H1 (cell line): ENCODE results near the gene ANAPC5. TPM values are rescaled to one million over a fixed set of nuclear protein-coding genes. Genes with fewer than 3 reads are reported as not detected.
A peak's percentile ranks its signal among the peaks of the same experiment; 100 is the strongest.

ENCODE experiments used
- CTCF ChIA-PET: fragments of 300-600 bp; sonication (Branson Sonifier 250); formaldehyde crosslinking; loops from one replicate; lab custom pipeline; 2021; ENCODE audit not compliant: partially characterized antibody; lab: Charles Lee
- POLR2A ChIA-PET: fragments of 300-600 bp; sonication (Branson Sonifier 250); formaldehyde crosslinking; loops from one replicate; lab custom pipeline; 2021; ENCODE audit warnings: inconsistent platforms; ENCODE audit not compliant: partially characterized antibody; lab: Charles Lee
- DNase-seq, 2 experiments: peaks; one replicate each; pipeline versions ENCODE4 v3.0.0 to v3.0.0-alpha.2; 2010 to 2022; ENCODE audit warnings: low spot score in 2 of 2, low read depth in 1 of 2, mixed read lengths in 1 of 2
- FAIRE-seq: peaks from 2 replicates; lab custom pipeline; 2011; peaks lifted over from hg19 to GRCh38; lab: Jason Lieb, UNC
- H2AFZ ChIP-seq: 2 replicates; pipeline ENCODE4 v1.8.1; 2012; ENCODE audit warnings: low read length, inconsistent platforms
- H2AK5ac ChIP-seq: 2 replicates; pipeline ENCODE4 v1.6.1; 2013; ENCODE audit warnings: low read depth, low read length
- H2BK120ac ChIP-seq: replicated peaks from 2 replicates; pipeline ENCODE3; 2013; ENCODE audit warnings: low read depth, low read length, inconsistent platforms
- H2BK12ac ChIP-seq: 2 replicates; pipeline ENCODE4 v1.6.1; 2013; ENCODE audit warnings: low read depth, low read length
- H2BK15ac ChIP-seq: 2 replicates; pipeline ENCODE4 v1.6.1; 2013; ENCODE audit warnings: low read length
- H2BK20ac ChIP-seq: 2 replicates; pipeline ENCODE4 v1.6.1; 2013; ENCODE audit warnings: low read length
- H2BK5ac ChIP-seq: 2 replicates; pipeline ENCODE4 v1.6.1; 2013; ENCODE audit warnings: low read depth, low read length
- H3K14ac ChIP-seq: 2 replicates; pipeline ENCODE4 v1.6.1; 2013; ENCODE audit warnings: inconsistent platforms; ENCODE audit not compliant: insufficient read length
- H3K18ac ChIP-seq: 2 replicates; pipeline ENCODE4 v1.6.1; 2013; ENCODE audit warnings: low read length; ENCODE audit errors: extremely low read depth
- H3K23ac ChIP-seq: 2 replicates; pipeline ENCODE4 v1.6.1; 2013; ENCODE audit warnings: inconsistent platforms; ENCODE audit not compliant: insufficient read length
- H3K23me2 ChIP-seq: 2 replicates; pipeline ENCODE4 v1.6.1; 2013; ENCODE audit warnings: low read depth, low read length
- H3K27ac ChIP-seq: 2 replicates; pipeline ENCODE4 v1.6.1; 2011; ENCODE audit warnings: low read depth, low read length, inconsistent platforms
- H3K27me3 ChIP-seq, 4 experiments: replicated peaks in 1 of 4; 1 replicate in 1 of 4; 2 replicates in 3 of 4; pipeline versions ENCODE4 v1.6.1 to v1.8.1; 2011 to 2013; ENCODE audit warnings: low read length in 3 of 4, mild to moderate bottlenecking in 3 of 4, inconsistent platforms in 2 of 4, mixed read lengths in 2 of 4, moderate library complexity in 1 of 4; ENCODE audit not compliant: control insufficient read depth in 3 of 4, insufficient read depth in 3 of 4; ENCODE audit errors: extremely low read depth in 1 of 4
- H3K36me3 ChIP-seq, 4 experiments: 2 replicates each; pipeline versions ENCODE4 v1.6.1 to v1.8.1; 2011 to 2013; ENCODE audit warnings: mild to moderate bottlenecking in 4 of 4, low read length in 3 of 4, moderate library complexity in 2 of 4, control low read depth in 1 of 4, inconsistent platforms in 1 of 4; ENCODE audit not compliant: insufficient read depth in 4 of 4, control insufficient read depth in 2 of 4
- H3K4ac ChIP-seq: replicated peaks from 2 replicates; pipeline ENCODE3; 2013; ENCODE audit warnings: low read length, low read depth, mixed read lengths, inconsistent platforms; ENCODE audit not compliant: insufficient read length
- H3K4me1 ChIP-seq, 4 experiments: replicated peaks in 1 of 4; 1 replicate in 1 of 4; 2 replicates in 3 of 4; pipeline versions ENCODE4 v1.6.1 to v1.8.1; 2011 to 2013; ENCODE audit warnings: low read length in 3 of 4, inconsistent platforms in 2 of 4, mixed read lengths in 1 of 4; ENCODE audit not compliant: insufficient read depth in 4 of 4, control insufficient read depth in 3 of 4
- H3K4me2 ChIP-seq, 2 experiments: 2 replicates each; pipeline versions ENCODE4 v1.6.1 to v1.8.1; 2011 to 2013; ENCODE audit warnings: low read depth in 2 of 2, low read length in 2 of 2, control low read depth in 1 of 2, inconsistent platforms in 1 of 2, mild to moderate bottlenecking in 1 of 2; ENCODE audit not compliant: insufficient read depth in 1 of 2
- H3K4me3 ChIP-seq, 4 experiments: fragments of 200-600, 300-600 bp in 1 of 4; sonication (generic), shearing (Covaris generic), sonication (Bioruptor Twin) in 1 of 4; 2 replicates each; pipeline versions ENCODE4 v1.5.1 to v1.8.1; 2011 to 2016; ENCODE audit warnings: low read length in 4 of 4, low read depth in 3 of 4, control low read depth in 2 of 4, inconsistent platforms in 2 of 4, mild to moderate bottlenecking in 2 of 4, mixed read lengths in 1 of 4, moderate library complexity in 1 of 4; ENCODE audit not compliant: insufficient read depth in 2 of 4; ENCODE audit errors: extremely low read depth in 1 of 4
- H3K56ac ChIP-seq: replicated peaks from 2 replicates; pipeline ENCODE3; 2013; ENCODE audit warnings: low read depth, mild to moderate bottlenecking, mixed read lengths, low read length, inconsistent platforms; ENCODE audit not compliant: insufficient read length
- H3K79me1 ChIP-seq: 2 replicates; pipeline ENCODE4 v1.6.1; 2013; ENCODE audit warnings: low read depth, low read length, control low read depth
- H3K79me2 ChIP-seq, 2 experiments: 2 replicates each; pipeline versions ENCODE4 v1.6.1 to v1.8.1; 2012 to 2013; ENCODE audit warnings: low read length in 2 of 2, mild to moderate bottlenecking in 2 of 2, inconsistent platforms in 1 of 2; ENCODE audit not compliant: insufficient read depth in 2 of 2, control insufficient read depth in 1 of 2
- H3K9ac ChIP-seq, 4 experiments: replicated peaks in 1 of 4; 1 replicate in 1 of 4; 2 replicates in 3 of 4; pipeline versions ENCODE4 v1.6.1 to v1.8.1; 2011 to 2013; ENCODE audit warnings: low read depth in 3 of 4, low read length in 3 of 4, control low read depth in 2 of 4, mild to moderate bottlenecking in 2 of 4, moderate library complexity in 2 of 4, inconsistent platforms in 1 of 4; ENCODE audit errors: extremely low read depth in 1 of 4
- H3K9me3 ChIP-seq, 2 experiments: 2 replicates each; pipeline versions ENCODE4 v1.6.1 to v1.8.1; 2012 to 2013; ENCODE audit warnings: mild to moderate bottlenecking in 2 of 2, moderate library complexity in 2 of 2, control low read depth in 1 of 2, inconsistent platforms in 1 of 2, low read depth in 1 of 2, low read length in 1 of 2, mixed read lengths in 1 of 2; ENCODE audit not compliant: insufficient read depth in 2 of 2
- H4K20me1 ChIP-seq, 2 experiments: replicated peaks in 1 of 2; 2 replicates each; pipeline versions ENCODE3 to v1.8.1; 2011 to 2013; ENCODE audit warnings: inconsistent platforms in 2 of 2, low read length in 2 of 2, mild to moderate bottlenecking in 1 of 2; ENCODE audit not compliant: insufficient read depth in 2 of 2, control insufficient read depth in 1 of 2
- H4K5ac ChIP-seq: 2 replicates; pipeline ENCODE4 v1.6.1; 2013; ENCODE audit warnings: low read length, low read depth, mixed read lengths, inconsistent platforms; ENCODE audit not compliant: insufficient read length
- H4K8ac ChIP-seq: 2 replicates; pipeline ENCODE4 v1.8.0; 2013; ENCODE audit warnings: mild to moderate bottlenecking, moderate library complexity, low read length, inconsistent platforms; ENCODE audit not compliant: insufficient read depth; ENCODE audit errors: extremely low read depth
- H4K91ac ChIP-seq: replicated peaks from 2 replicates; pipeline ENCODE3; 2013; ENCODE audit warnings: low read length, mixed read lengths, inconsistent platforms; ENCODE audit not compliant: insufficient read length
- CHD1 ChIP-seq: IDR thresholded peaks from 2 replicates; pipeline ENCODE4 v1.6.1; 2012; ENCODE audit warnings: low read depth, low read length, improper control_type of control experiment
- EP300 ChIP-seq, 2 experiments: IDR thresholded peaks; 1 replicate in 1 of 2; 2 replicates in 1 of 2; pipeline ENCODE4 v1.6.1; 2011 to 2012; ENCODE audit warnings: low read depth in 2 of 2, low read length in 2 of 2, mild to moderate bottlenecking in 2 of 2, borderline replicate concordance in 1 of 2, inconsistent platforms in 1 of 2, moderate library complexity in 1 of 2
- GTF2F1 ChIP-seq: IDR thresholded peaks from 2 replicates; pipeline ENCODE4 v1.6.1; 2012; ENCODE audit warnings: low read depth, low read length, improper control_type of control experiment, borderline replicate concordance
- HDAC2 ChIP-seq, 2 experiments: fragments of 300-600 bp in 1 of 2; sonication (generic) in 1 of 2; IDR thresholded peaks; 2 replicates each; pipeline ENCODE4 v1.6.1; 2011 to 2012; ENCODE audit warnings: low read depth in 2 of 2, low read length in 2 of 2, mild to moderate bottlenecking in 2 of 2, moderate library complexity in 2 of 2, borderline replicate concordance in 1 of 2, inconsistent platforms in 1 of 2
- POLR2AphosphoS5 ChIP-seq: IDR thresholded peaks from 2 replicates; pipeline ENCODE4 v1.6.1; 2011; ENCODE audit warnings: low read depth, low read length
- RFX5 ChIP-seq: IDR thresholded peaks from 2 replicates; pipeline ENCODE4 v1.6.1; 2011; ENCODE audit warnings: low read depth, low read length, improper control_type of control experiment, borderline replicate concordance
- SAP30 ChIP-seq: fragments of 300-600 bp; sonication (generic); IDR thresholded peaks from 2 replicates; pipeline ENCODE4 v1.7.1; 2012; ENCODE audit warnings: low read length, moderate library complexity, mild to moderate bottlenecking, inconsistent platforms; ENCODE audit not compliant: insufficient read depth, insufficient replicate concordance
- SRF ChIP-seq: IDR thresholded peaks from 2 replicates; pipeline ENCODE4 v1.6.1; 2011; ENCODE audit warnings: mild to moderate bottlenecking, low read depth, low read length, moderate library complexity
- TEAD4 ChIP-seq: IDR thresholded peaks from 2 replicates; pipeline ENCODE4 v1.6.1; 2012; ENCODE audit warnings: low read depth, low read length, inconsistent platforms, mixed read lengths
- WGBS, 2 experiments: shearing (Covaris generic) in 1 of 2; methylation state at CpG; one replicate each; pipeline versions ENCODE4 v1.1.6 to v1.1.7; 2013 to 2015; ENCODE audit warnings: low lambda C conversion rate in 2 of 2, mixed read lengths in 2 of 2, inconsistent platforms in 1 of 2, low coverage in 1 of 2, missing lambda C conversion rate in 1 of 2; ENCODE audit not compliant: insufficient replicate concordance in 2 of 2, insufficient coverage in 1 of 2, insufficient read length in 1 of 2; ENCODE audit errors: extremely low coverage in 1 of 2, missing lambda C conversion rate in 1 of 2; 5-methylcytosine and 5-hydroxymethylcytosine counted together
- polyA plus RNA-seq, 7 experiments: library from polyadenylated mRNA; depleted of rRNA in 3 of 7; stranded (reverse) in 5 of 7; unstranded in 2 of 7; fragments of >200 nt in 5 of 7; fragments of 200-250 nt in 2 of 7; gene quantifications; 1 replicate in 5 of 7; 2 replicates in 1 of 7; 4 replicates in 1 of 7; pipeline versions ENCODE4 v1.2.1 to v1.2.3, GENCODE V29; 2011 to 2013; ENCODE audit warnings: missing spikeins in 2 of 7, mixed read lengths in 2 of 7
- total RNA-seq: library from RNA; stranded (reverse); fragmentation: NEBNext Ultra II Directional; extraction: Animal tissue kit (Norgen Biotek cat#: 25700); gene quantifications from 2 replicates; pipeline ENCODE4 v1.2.1, GENCODE V29; 2021

Gene ANAPC5
- total and polyA plus RNA-seq, 2 of the 8 experiments (the other 6 are each of a cell fraction or from before 2014, with no cell fraction given), result 103 to 127 TPM

DNA sequence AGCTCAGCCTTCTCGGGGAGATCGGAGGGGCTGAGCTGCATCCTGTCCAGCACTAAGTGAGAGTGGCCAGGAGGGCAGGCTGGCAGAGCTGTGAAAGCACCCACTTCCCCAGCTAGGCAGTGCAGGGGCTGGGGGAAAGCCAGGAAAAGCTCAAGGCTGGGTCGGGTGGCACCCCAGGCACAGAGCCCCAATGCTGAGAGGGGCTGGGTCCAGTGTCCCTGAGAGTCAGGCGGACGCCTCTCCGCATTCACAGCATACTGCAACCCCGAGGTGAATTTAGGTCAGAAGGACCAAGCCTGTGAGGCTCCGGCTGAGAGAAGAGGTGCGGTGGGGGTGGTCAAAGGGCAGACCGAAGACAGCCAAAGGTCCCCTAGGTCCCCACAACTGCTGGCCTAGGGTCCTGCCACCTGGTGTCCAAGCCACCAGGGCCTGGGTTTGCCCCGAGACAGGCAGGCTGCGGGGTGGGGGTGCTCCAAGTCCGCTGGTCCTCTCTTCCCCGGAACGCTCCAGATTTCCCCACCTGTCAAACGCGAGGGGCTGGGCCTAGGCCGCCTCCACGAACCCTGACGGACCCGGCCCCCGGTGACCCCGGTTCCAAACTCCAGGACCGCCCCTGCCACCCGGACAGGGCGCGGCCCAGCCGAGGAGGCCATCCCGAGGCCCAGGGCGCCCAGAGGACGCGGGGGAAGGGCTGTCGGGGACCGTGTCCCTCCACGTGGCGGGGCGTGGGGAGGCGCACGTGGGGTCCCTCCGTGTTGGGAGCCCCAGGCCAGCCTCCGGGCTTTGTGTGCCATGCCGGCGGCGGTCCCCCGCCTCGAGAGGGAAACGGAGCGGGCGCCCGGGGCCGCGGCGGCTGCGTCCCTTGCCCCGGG, 56.2 kb downstream of the ANAPC5 start:
- POLR2A ChIA-PET, result interaction anchor here (0.9 to 2.4 kb wide), 7 partner anchors 9 to 104 kb away, joined by 3 to 14 read pairs (median 4); partner anchors contain the start of gene RNF34
- peaks cover 10% of the 10 kb centered on the region; the same call in 1 of the 2 replicates for H3K79me1 ChIP-seq
- peaks cover 0 to 6% (median 1%) of the 10 kb centered on the region in 4 experiments; a peak in 2 of 7 replicates for H3K4me1 ChIP-seq
- no peak overlapping the region for H2BK20ac ChIP-seq
- H3K23ac ChIP-seq, result no peak overlapping the region
- H2BK15ac ChIP-seq, result no peak overlapping the region
- H3K27me3 ChIP-seq, result no peaks in the 10 kb centered on the region
- peaks cover 2 to 5% of the 10 kb centered on the region in 2 experiments for H4K20me1 ChIP-seq
- no peak overlapping the region; the same call in 1 of the 2 replicates for H3K27ac ChIP-seq
- peak overlapping the region; percentile 69 for H3K4ac ChIP-seq
- H3K14ac ChIP-seq, result no peak overlapping the region
- no peak overlapping the region for H2BK120ac ChIP-seq
- no peaks in the 10 kb centered on the region; a peak in 1 of 8 replicates for H3K36me3 ChIP-seq
- no peak overlapping the region for H4K5ac ChIP-seq
- peak overlapping the region; percentile 89 to 90 for H3K4me2 ChIP-seq
- H2BK12ac ChIP-seq, result no peak overlapping the region
- peak overlapping the region; percentile 59 to 87 (median 76) for H3K4me3 ChIP-seq
- peak overlapping the region; percentile 33 for H3K18ac ChIP-seq
- no peak overlapping the region for H2AFZ ChIP-seq
- CTCF ChIA-PET, result interaction anchor here (0.6 to 1.8 kb wide), 7 partner anchors 24 to 234 kb away, joined by 3 to 6 read pairs (median 3); no protein-coding TSS in a partner anchor
- H3K9ac ChIP-seq, result peak overlapping the region; percentile 8 to 95 (median 54); a peak in 5 of 7 replicates
- FAIRE-seq (no peak), DNase-seq (peak in 1 of 2 experiments; percentile 65)
- peak overlapping the region; percentile 92; the same call in 1 of the 2 replicates for H4K8ac ChIP-seq
- peaks cover 10% of the 10 kb centered on the region for H3K23me2 ChIP-seq
- 3% methylated on average over 18 of the region's 55 CpGs; no CpG with 5 or more reads in 1 of the 2 experiments for WGBS, 2 experiments
- H2AK5ac ChIP-seq, result no peak overlapping the region
- H3K56ac ChIP-seq, result no peak overlapping the region
- H3K79me2 ChIP-seq, result peaks cover 0 to 18% of the 10 kb centered on the region in 2 experiments; a peak in 2 of 4 replicates
- H4K91ac ChIP-seq, result peak overlapping the region; percentile 65
- no peak overlapping the region for H2BK5ac ChIP-seq
- H3K9me3 ChIP-seq, result no peaks in the 10 kb centered on the region
- TF ChIP-seq SAP30, result no peak
- TF ChIP-seq POLR2AphosphoS5, result 0 out of 2 replicates have a peak, but pooled peaks have one; percentile 7
- no peak for TF ChIP-seq TEAD4
- peak in 1 of 2 experiments; percentile 45; a peak in 1 of 4 replicates for TF ChIP-seq HDAC2 (IDR thresholded peaks at IDR 0.05; ENCODE audit: borderline replicate concordance in 1 of 2, low read depth in 2 of 2, low read length in 2 of 2)
- TF ChIP-seq RFX5, result no peak
- no peak for TF ChIP-seq GTF2F1
- TF ChIP-seq CHD1, result no peak
- TF ChIP-seq SRF, result no peak
- no peak for TF ChIP-seq EP300 (IDR thresholded peaks at IDR 0.05; ENCODE audit: borderline replicate concordance in 1 of 2, low read depth in 2 of 2, low read length in 2 of 2)
